Suppressor macrophage (primary cell): ENCODE results near the gene RPRML.
A peak's percentile ranks its signal among the peaks of the same experiment; 100 is the strongest.

ENCODE experiments used
- DNase-seq, 4 experiments: peaks; one replicate each; pipeline ENCODE4 v3.0.0-alpha.2; 2020 to 2022

Gene RPRML

GRCh38 chr17:46943501-46944393 lies 35.3 kb downstream of the RPRML start:
- peak in 1 of 4 experiments; percentile 14 for DNase-seq

- DNase-seq = no peak
Measured at GRCh38 chr17:46943218-46943500, 35.9 kb downstream of the RPRML start.

GRCh38 chr17:46942441-46943217 lies 36.4 kb downstream of the RPRML start:
- DNase-seq = peak; percentile 69 to 84 (median 75)

- peak; percentile 75 to 87 (median 81) for DNase-seq
Measured at GRCh38 chr17:46940692-46941404, 38.2 kb downstream of the RPRML start.

GRCh38 chr17:46935658-46936266 lies 43.3 kb downstream of the RPRML start:
- no peak for DNase-seq

GRCh38 chr17:46931596-46931995 lies 47.5 kb downstream of the RPRML start:
- no peak for DNase-seq

GRCh38 chr17:46930051-46930450 lies 49.0 kb downstream of the RPRML start:
- no peak for DNase-seq

- no peak for DNase-seq
Measured at GRCh38 chr17:46929413-46929812, 49.6 kb downstream of the RPRML start.

GRCh38 chr17:46928467-46929261 lies 50.4 kb downstream of the RPRML start:
- no peak for DNase-seq
